Measurements from ENCODE around the gene SPARC.

DNA sequence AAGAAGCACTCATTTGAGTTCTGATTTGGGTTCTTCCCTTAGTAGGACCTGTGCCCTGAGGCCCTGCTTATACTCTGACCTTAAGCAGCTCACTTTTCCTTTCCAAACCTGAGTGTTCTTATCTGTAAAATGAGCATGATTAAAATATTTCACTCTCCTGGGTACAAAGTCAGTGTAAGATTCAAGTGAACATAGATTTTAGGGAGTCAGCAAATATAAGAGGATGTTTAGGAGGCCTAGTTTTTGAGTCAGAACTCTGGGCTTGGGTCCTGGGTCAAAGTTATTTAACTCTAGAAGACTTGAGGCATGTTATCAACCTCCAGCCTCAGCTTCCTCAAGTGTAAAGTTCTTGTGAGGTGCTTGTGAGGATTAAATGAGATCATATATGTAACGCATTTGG is 8.7 kb upstream of the SPARC start:
- TF ChIP-seq, protein P1, sequence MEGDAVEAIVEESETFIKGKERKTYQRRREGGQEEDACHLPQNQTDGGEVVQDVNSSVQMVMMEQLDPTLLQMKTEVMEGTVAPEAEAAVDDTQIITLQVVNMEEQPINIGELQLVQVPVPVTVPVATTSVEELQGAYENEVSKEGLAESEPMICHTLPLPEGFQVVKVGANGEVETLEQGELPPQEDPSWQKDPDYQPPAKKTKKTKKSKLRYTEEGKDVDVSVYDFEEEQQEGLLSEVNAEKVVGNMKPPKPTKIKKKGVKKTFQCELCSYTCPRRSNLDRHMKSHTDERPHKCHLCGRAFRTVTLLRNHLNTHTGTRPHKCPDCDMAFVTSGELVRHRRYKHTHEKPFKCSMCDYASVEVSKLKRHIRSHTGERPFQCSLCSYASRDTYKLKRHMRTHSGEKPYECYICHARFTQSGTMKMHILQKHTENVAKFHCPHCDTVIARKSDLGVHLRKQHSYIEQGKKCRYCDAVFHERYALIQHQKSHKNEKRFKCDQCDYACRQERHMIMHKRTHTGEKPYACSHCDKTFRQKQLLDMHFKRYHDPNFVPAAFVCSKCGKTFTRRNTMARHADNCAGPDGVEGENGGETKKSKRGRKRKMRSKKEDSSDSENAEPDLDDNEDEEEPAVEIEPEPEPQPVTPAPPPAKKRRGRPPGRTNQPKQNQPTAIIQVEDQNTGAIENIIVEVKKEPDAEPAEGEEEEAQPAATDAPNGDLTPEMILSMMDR (IDR thresholded peaks at IDR 0.05; ENCODE audit: insufficient read depth, low read length), result no peak
- TF ChIP-seq POLR2AphosphoS5 (IDR thresholded peaks at IDR 0.05; ENCODE audit: low read depth), result no peak
- TF ChIP-seq GABPA (IDR thresholded peaks at IDR 0.05; ENCODE audit: low read depth), result no peak
- no peak for TF ChIP-seq SPI1 (IDR thresholded peaks at IDR 0.05; ENCODE audit: borderline replicate concordance, low read depth)

Data from HL-60 (cell line).